ENCODE measurements around the gene CSNK1D.
"Not testable (repeated sequence)": the region's sequence is repeated elsewhere in the genome, so short reads cannot be mapped to it uniquely, and the experiment has no call there.

CSNK1D gene

DNA sequence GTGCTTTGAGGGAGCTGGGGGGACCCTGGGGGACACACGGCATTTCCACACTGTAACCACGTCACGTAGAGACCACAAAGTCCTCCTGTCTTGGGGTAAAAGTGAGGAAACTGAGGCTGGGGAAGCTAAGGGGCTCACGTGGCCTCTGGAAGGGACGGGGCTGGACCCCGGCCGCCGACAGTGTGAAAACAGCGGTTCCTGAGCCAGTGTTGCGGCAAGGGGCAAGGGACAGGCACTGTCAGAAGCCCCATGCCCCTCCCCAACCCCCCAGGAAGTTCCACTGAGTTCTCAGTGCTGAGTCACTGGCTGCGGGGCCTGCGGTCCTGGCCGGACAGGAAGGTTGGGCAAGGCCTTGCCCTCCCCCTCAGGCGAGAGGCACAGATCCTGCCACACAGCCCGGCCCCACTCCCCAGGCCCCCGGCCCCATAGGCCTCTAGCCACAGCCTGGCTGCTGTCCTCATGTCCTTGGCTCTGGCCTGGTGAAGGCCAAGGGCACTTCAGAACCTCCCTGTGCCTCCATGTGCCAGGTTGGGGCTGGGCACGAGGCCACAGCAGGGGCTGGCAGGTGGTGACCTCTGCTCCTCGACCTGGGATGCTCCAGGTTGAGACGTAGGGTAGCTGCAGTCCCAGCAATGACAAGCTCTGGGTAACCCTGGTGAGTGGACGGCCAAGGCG, 55.8 kb downstream of the CSNK1D start:
- DNase-seq, result peak in 6 of 58 donors; percentile 8 to 44 (median 32)

DNA sequence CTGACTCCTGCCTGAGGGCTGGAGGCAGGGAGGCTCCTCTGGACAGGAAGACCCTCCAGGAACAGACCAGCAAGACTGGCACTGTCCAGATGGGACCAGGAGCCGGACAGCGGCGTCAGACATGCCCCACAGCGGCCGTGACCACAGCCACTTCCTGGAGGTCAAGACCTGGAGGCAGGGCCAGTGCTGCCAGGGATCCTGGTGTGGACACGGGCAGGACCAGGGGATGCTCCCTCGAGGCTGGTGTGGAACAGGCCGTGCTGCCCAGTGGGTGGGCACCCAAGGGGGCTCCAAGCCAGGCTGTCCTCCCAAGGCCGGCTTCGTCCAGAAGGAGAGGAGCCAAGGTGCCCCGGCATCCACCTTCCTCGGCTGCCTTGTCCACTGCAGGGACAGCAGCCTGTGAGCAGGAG, 56.4 kb downstream of the CSNK1D start:
- no peak for DNase-seq

DNA sequence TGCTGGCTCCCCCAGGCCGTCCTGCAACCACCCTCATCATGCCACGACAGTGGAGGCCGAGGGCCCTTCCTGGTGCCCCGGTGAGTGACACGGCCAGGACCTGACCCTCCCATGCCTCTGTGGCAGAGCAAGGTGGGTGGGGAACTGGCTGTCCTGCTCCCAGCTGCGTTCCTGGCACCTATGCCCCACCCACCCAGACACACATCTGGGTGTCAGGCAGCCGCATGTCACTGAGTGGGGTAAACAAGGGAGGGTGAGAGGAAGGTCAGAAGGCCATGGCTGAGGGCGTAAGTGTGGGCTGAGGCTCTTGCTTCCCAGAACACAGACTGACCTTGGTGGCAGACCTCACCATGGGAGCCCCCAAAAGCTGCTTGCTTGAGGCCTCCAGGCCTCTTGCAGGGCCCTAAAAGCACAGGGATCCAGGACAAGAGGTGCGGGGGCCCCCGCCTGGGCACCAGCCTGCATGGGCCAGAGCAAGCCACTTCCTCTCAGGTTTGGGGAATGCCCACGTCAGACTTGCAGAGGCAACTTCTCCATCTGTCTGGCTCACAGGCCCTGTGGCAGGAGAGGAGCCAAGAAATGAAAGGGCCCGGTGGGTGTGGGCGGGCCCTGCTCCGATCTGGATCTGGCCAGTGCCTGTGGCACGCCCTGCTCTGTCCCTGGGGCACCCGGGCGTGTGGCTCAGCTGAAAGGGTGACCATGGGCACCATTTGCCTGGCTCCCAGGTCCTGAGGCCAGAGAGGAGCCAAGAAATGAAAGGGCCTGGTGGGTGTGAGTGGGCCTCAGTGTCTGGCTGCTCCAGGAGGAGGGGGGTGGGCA, 57.0 kb downstream of the CSNK1D start:
- DNase-seq, result peak in 38 of 58 donors; percentile 21 to 74 (median 44)

DNA sequence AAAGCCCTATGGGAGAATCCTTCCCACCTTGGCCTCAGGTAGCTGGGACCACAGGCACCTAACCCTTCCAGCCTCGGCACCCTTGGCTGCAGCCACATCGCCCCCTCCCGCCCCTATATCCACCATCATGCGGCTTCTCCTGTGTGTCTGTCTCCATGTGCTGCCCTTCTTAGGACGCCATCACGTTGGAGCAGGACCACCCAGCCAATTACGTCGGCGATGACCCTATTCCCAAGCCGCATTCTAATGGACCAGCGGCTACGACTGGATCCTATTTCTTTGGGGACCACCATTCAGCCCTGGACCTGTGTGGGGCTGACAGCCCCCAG, 57.6 kb downstream of the CSNK1D start:
- DNase-seq, result no peak

DNA sequence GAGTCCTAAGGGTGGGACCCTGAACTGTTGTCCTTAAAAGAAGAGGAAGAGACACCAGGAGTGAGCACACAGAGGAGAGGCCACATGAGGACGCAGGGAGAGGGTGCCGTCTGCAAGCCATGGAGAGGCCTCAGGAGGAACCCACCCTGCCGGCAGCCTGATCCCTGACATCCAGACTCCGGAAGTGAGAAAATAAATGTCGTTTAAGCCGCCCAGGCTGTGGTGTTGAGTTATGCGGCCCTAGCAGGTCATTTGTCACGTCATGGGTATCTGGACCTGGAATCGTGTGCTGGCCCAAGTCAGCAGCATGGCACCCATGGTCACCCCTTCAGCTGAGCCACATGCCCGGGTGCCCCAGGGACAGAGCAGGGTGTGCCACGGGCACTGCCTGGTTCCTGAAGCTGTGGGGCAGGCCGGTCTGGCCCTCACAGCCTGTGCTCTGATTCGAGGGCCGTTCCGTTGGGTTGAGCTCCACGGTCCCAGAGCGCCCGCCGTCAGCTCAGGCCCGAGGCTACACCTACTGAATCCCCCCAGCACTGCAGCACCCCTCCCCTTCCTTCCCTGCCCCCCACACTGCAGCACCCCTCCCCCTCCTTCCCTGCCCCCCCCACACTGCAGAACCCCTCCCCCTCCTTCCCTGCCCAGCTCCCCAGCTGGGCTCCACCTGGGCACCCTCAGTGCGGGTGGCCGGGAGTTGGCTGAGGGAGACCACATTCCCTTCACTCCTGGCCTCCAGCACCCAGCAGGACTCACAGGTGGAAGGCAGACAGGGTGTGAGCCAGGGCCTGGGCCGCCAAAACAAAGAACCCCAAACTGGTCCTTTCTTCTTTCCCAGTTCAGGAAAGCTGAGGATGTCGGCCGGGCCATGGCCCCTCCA, 58.2 kb downstream of the CSNK1D start:
- no peak for DNase-seq

DNA sequence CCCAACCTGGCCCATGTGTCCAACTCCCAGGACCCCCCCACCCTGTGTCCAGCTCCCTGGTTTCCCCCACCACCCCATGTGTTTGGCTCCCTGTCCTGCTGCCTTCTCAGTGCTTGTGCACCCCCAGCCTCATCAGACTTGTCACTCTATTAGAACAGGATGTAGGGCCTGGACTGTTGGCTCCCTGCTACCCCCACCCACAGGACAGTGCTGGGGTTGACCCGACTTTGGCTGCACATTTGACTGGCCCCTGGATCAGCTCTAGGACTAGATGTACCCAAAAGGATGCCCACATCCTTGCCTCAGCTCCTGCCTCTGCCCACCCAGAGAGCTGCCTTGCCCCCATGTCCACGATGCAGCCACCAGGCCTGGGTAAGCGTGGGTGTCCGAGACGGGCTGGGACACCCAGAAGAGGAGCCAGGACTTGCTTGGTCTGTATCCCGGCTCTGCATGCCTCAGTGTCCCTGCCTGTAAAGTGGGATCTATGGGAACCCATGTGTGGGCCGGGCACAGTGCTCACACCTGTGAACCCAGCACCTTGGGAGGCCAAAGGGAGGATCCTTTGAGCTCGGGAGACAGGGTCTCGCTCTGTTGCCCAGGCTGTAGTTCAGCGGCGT, 59.4 kb downstream of the CSNK1D start:
- no peak for DNase-seq

DNA sequence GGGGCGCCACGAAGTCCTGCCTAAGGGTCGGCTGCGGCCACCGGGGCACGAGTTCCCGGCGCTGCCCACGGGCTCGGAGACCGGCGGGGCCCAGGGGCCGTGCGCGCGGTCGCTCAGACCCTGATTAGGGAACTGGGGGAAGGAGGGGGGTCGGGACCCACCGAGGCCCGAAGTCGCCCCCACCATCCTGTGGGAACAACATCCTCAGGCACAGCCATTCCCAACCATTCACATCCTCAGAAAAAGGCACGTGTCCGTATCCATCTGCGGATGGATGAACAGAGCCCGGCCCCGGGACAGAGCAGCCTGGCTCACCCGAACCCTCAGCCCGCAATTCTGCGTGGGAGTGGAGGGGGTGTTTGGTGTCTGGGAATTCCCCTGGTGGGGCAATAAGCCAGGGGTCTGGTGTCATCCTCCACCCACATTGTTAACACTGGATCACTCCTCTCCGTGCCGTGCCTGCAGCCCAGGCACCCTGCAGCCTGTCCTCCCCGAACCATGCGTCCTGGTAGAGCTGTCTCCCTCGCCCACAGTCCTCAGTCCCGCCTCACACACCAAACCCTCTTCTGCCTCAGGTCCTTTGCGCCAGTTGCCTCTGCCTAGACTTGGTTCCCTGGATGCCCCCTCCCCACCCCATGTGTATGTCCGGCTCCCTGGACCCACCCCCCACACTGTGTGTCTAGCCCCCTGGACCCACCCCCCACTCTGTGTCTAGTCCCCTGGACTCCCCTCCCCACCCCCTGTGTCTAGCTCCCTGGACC, 60.1 kb downstream of the CSNK1D start:
- DNase-seq, result peak in 44 of 58 donors; percentile 20 to 73 (median 46)

DNA sequence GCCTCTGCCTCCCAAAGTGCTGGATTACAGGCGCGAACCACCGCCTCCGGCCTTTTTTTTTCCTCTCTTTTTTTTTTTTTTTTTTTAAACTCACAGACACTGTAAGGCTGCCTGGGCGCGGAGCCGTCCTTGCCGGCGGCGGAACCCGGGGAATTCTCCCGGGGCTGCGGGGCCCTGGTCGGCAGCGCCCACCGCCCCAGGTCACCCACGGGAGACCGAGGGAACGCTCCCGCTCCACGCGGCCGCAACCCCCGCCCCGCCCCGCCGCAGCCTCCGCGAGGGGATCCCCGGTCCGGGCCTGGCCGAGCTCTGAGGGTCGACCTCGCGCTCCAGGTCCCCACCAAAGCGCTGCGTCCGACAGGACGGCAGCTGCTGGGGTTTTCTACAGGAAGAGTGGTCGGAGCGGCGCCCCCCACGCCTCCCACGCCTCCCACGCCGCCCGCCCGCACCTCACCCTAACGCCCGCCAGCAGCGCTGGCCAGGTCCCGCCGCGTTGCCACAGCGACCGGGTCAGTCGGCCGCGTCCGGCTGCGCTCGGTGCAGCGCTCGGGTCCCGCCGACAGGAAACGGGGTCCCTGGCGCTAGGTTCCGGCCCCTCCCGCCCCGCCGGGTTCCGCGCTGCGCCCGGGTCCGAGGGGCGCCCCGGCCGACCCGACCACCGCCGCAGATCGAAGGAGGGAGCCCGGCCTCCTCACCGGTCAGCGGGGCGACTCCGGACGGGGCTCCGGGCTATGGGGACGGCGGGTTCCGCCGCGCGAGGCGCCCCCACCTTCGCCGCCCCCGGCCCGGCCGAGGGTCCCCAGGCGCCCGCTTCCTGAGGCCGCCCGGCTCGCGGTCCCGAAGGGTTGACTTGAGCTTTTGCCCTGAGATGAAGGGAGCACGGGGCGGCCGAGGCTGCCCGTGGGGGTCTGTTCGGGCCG, 60.9 kb downstream of the CSNK1D start, which contains the start of gene CCDC57:
CCDC57 (minus strand) TSS at position 512 of the 920 bp plus-strand sequence. CDS start 10,898 bp downstream, outside the sequence.
- DNase-seq, result peak in 54 of 58 donors; percentile 16 to 84 (median 56)

DNA sequence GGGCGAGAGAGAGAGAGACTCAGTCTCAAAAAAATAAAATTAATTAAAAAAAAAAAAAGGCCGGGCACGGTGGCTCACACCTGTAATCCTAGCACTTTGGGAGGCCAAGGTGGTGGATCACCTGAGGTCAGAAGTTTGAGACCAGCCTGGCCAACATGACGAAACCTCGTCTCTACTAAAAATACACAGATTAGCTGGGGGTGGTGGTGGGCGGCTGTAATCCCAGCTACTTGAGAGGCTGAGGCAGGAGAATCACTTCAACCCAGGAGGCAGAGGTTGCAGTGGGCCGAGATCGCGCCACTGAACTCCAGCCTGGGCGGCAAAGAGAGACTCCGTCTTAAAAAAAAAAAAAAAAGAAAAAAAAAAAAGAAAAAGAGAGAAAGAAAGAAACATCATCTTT, 62.8 kb downstream of the CSNK1D start:
- DNase-seq, result not testable (repeated sequence)

DNA sequence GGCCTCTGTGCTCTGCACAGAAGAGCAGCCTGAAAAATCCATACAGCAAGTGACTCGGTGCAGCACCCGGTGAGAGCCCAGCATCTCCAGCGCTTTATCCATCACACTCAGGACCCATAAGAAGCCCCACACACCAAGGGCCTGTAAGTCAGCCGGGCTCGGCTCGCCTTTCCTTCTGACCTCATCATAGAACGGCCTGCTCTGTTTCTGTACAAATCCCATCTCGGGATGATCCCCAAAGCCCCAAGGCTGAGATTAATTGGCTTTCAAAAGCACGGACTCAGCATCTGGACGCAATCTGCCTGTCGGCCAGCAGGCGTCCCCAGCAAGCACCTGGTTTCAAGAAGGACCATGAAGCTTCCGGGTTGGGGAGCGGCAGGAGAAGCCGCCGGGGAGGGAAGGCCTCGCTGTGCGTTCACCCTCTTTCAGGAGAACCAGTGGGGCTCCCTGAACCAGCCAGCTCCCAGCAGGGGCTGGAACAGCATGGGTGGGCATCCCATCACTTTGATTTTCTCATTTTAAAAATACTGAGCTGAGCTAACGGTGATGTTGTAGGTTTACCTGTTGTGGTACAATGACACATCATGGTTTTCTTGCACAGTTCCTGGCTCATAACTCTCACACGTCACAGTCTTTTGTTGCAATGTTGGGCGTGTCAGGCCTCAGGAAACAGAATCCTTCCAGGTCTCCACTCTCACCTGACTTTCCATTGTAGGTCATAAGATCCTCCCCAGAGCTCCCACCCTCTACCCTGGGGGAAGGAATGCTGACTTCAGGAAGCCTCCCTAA, 67.6 kb downstream of the CSNK1D start:
- DNase-seq, result peak in 54 of 58 donors; percentile 18 to 85 (median 58)

DNA sequence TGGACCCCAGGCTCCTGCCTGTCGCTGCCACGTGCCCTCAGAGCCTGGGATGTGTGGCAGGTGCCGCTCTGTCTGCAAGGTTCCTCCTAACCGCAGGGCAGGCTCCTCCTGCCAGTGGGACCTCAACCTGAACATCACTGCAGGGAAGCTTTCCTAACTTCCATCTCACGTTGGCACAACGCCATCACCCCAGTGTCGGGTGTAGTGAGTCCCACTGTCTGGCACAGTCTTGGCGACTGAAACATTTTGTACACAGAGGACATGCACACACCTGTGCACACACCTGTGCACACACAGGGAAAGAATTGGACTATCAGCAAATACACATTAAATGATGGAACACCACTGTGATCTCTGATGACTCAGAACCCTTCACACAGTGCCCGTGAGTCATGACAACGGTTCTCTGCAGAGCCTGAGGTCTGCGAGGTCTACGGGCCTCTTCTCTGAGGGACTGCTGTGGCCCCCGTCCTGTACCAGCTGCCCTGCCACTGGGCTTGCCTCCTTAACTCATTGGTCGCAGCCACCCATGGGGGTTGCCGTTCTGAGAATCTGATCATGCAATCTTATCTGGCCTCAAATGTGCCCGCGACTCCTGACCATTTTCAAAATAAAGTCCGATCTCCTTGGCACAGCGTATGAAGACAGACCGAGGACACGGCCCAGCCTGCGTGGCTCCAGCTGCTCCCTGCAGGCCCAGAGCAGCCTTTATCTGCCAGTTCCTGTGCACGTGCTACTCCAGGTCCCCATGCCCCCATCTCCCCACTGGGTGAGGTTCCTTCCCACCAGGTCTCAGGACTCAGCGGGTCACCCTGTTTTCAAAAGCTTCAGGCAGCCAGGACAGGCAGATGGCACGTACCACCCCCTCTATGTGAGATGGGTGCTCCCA, 68.4 kb downstream of the CSNK1D start:
- peak in 2 of 58 donors; percentile 17 for DNase-seq

DNA sequence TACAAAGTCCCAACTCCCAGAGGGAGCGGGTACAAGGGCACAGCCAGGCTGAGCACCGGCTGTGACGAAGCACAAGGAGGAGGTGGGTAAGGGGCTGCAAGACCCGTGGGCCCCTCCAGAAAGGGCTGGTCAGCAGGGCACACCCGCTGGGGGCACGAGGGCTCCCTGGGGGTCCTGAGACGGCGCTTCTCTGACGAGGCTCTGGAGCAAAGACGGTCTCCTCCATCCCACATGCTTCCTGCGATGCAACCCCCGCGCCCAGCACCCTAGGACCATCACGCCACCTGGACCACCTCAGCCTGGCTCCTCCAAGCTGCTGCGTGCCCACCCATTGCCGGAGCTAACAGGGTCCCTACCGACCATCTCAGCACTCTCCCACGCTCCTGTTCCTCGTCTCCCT, 69.6 kb downstream of the CSNK1D start:
- no peak for DNase-seq

DNA sequence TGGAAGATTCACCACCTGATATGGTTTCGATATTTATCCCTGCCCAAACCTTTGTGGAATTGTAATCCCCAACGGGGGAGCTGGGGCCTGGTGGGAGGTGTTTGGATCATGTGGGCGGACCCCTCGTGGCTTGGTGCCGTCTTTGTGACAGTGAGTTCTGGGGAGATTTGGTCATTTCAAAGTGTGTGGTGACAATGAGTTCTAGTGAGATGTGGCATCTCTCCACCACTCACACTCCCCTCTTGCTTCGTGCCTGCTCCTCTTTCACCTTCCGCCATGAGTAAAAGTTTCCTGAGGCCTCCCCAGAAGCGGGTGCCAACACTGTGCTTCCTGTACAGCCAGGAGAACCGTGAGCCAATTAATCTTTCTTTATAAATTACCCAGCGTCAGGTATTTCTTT, 70.5 kb downstream of the CSNK1D start:
- no peak for DNase-seq

DNA sequence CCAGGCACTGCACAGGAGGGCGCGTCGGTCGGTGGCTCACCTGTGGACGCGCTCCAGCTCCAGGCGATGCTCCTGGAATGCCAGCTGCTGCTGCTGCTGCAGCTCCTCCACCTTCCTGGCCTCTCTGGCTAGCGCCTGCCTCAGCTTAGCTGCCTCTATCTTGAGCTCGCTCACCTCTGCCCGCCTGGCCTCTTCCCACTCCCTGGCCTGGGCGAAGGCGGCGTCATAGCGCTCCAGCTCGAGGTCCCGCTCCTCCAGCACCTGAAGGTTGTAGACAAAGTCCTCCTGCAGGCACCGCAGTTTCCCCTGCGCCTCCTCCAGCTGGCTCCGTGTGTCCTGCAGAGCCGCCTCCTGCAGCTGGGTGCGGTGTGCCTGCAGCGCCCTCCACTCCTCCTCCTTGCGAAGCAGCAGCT, 72.0 kb downstream of the CSNK1D start:
- DNase-seq, result no peak

DNA sequence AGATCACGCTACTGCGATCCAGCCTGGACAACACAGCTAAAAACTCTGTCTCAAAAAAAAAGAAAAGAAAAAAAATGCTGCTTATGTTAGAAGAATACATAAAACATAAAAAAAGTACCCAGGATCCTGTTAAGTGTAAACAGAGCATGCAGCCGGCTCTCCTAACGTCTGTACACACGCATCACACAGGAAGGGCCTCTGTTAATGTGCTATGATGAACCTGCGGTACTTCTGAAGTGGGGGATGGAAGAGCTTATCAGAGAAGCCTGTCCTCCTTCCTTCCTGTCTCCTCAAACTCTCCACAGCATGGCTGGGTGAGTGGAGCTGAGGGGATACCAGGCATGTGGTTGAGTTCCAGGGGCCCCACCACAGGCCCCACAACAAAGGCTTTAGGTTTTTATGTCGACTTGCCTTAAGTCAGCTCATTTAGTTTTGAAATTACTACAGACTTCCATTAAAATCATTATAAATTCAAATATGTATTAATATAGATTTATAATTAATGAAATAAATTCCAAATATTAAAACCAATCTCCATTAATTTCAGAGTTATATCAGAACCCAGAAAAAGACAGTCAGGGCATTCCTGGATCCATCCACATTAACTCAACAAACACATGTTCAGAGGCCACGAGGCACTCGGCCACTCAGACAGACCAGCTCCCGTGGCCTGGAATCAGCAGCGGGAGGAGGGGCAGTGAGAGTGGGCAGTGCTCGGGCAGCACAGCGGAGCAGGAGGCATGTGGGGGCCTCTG, 72.6 kb downstream of the CSNK1D start:
- DNase-seq, result no peak

DNA sequence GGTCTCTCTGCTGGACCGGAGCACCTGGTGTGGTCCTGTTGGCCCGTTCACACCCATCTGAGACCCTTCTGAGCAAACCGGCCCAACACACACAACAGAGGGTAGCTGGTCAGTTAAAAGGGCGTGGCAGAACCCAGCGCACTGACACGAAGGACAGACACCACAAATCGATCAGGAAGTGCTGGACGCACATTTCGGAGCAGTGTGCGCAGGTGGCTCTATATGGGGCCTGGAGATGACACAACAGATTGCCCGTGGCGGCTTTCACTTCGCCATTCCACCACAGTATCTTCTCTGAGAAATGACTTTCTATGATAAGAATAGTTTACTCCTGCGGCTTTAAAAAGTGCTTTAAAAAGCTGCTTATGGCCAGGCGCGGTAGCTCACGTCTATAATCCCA, 73.4 kb downstream of the CSNK1D start:
- no peak for DNase-seq

DNA sequence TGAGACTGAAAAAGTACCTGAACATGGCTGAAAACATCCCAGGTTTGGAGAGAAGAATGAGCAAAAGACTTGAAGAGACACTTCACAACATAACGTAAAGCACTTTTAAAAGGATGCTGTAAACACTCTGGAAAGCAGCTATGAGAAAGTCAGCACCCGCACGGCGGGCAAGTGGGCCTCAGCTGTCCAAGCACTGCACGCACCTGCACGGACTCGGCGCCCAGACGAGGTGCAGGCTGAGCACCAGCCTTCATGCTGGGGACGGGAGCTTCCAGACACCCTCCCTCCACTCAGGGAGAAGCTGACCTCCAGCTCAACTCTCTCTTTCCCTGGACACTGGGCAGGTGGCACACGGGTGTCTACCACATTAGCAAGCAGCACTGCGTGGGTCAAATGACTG, 74.0 kb downstream of the CSNK1D start:
- no peak for DNase-seq

Measured in anterior cingulate cortex (tissue), 58 donors.